Measurements from ENCODE around the gene GALM. TPM values are rescaled to one million over a fixed set of nuclear protein-coding genes. Genes with fewer than 3 reads are reported as not detected.
A peak's percentile ranks its signal among the peaks of the same experiment; 100 is the strongest.

GALM gene
- total and polyA plus RNA-seq, 4 donors, result 20.5 to 32.8 (median 26.1) TPM

DNA sequence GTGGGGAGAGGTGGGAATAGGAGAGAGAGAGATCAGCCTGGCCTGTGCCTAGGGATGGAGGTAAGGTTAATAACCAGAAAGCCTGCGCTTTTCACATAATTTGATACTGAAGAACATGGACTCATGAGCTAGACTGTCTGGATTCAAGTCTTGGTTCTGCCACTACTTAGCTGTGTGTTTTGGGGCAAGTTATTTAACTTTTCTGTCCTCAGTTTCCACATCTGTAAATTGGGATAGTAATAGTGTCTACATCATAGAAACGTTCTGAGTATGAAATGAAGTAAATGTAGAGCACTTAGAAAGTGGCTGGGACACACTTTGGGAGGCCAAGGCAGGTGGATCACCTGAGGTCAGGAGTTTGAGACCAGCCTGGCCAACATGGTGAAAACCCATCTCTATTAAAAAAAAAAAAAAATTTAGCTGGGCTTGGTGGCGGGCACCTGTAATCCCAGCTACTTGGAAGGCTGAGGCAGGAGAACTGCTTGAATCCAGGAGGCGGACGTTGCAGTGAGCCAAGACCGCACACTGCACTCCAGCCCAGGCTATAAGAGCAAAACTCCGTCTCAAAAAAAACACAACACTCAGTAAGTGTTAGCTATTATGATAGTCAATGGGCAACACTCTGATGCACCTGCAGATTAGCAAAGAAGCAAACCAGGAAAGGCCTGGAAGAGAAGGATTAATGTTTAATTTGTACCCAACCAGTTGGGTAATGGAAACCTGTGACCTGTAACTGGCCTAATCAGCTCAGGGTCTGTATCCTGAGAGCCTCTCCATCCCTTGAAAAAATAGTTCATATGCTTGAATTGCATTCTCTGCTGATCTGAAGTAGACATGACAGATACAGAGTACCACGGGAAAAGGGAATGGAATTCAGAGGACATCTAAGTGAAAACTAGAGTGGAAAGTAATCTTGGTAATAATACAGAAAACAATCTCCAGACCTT is 6.8 kb downstream of the GALM start:
- H3K36me3 ChIP-seq (ENCODE audit: control insufficient read depth in 4 of 4, insufficient read depth in 3 of 4, low read depth in 1 of 4, low read length in 3 of 4), result peaks cover 0 to 7% (median 3%) of the 10 kb centered on the region in 4 donors
- no peaks in the 10 kb centered on the region for H3K27me3 ChIP-seq (ENCODE audit: control insufficient read depth in 4 of 4, insufficient read depth in 4 of 4, low read length in 3 of 4)
- H3K4me3 ChIP-seq (ENCODE audit: low read depth in 1 of 3, low read length in 3 of 3), result no peak overlapping the region
- no peak overlapping the region for H3K27ac ChIP-seq (ENCODE audit: low read depth in 1 of 2, low read length in 2 of 2)
- TF ChIP-seq MAX (IDR thresholded peaks at IDR 0.05) (no peak), RAD21 (IDR thresholded peaks at IDR 0.05) (no peak), TAF1 (conservative IDR thresholded peaks at IDR 0.05) (no peak), ATF3 (IDR thresholded peaks at IDR 0.05) (no peak), GABPA (IDR thresholded peaks at IDR 0.05 in 1 of 2, conservative IDR thresholded peaks at IDR 0.05 in 1 of 2) (no peak), EGR1 (IDR thresholded peaks at IDR 0.05; ENCODE audit: low read depth in 2 of 2) (peak in 1 of 2 donors; percentile 25), YY1 (IDR thresholded peaks at IDR 0.05) (no peak), HNF4A (conservative IDR thresholded peaks at IDR 0.05) (peak; percentile 39 to 44), FOXA2 (IDR thresholded peaks at IDR 0.05) (no peak), SP1 (IDR thresholded peaks at IDR 0.05) (peak; percentile 35), RXRA (IDR thresholded peaks at IDR 0.05) (peak; percentile 53 to 60), HNF4G (IDR thresholded peaks at IDR 0.05) (no peak), ZBTB33 (IDR thresholded peaks at IDR 0.05) (no peak), JUND (IDR thresholded peaks at IDR 0.05) (no peak), FOXA1 (IDR thresholded peaks at IDR 0.05) (no peak), NR2F2 (IDR thresholded peaks at IDR 0.05) (peak; percentile 71), REST (IDR thresholded peaks at IDR 0.05) (no peak)
- TF ChIP-seq, protein P1, sequence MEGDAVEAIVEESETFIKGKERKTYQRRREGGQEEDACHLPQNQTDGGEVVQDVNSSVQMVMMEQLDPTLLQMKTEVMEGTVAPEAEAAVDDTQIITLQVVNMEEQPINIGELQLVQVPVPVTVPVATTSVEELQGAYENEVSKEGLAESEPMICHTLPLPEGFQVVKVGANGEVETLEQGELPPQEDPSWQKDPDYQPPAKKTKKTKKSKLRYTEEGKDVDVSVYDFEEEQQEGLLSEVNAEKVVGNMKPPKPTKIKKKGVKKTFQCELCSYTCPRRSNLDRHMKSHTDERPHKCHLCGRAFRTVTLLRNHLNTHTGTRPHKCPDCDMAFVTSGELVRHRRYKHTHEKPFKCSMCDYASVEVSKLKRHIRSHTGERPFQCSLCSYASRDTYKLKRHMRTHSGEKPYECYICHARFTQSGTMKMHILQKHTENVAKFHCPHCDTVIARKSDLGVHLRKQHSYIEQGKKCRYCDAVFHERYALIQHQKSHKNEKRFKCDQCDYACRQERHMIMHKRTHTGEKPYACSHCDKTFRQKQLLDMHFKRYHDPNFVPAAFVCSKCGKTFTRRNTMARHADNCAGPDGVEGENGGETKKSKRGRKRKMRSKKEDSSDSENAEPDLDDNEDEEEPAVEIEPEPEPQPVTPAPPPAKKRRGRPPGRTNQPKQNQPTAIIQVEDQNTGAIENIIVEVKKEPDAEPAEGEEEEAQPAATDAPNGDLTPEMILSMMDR (IDR thresholded peaks at IDR 0.05; ENCODE audit: low read depth, low read length, missing input control), result no peak
- peaks cover 10 to 33% (median 24%) of the 10 kb centered on the region in 4 donors for H3K4me1 ChIP-seq (ENCODE audit: control insufficient read depth in 4 of 4, insufficient read depth in 4 of 4, low read length in 3 of 4)
- DNase-seq (ENCODE audit: low spot score), result no peak
- no peaks in the 10 kb centered on the region for H3K9me3 ChIP-seq (ENCODE audit: control insufficient read depth in 4 of 4, low read length in 3 of 4)
- WGBS, result 89% methylated on average over 8 of the region's 8 CpGs
- H3K9ac ChIP-seq (ENCODE audit: low read depth in 1 of 2, low read length in 2 of 2), result no peak overlapping the region

Data from liver (tissue), 9 donors.